Measurements from ENCODE around the gene MARVELD3. TPM values are rescaled to one million over a fixed set of nuclear protein-coding genes. Genes with fewer than 3 reads are reported as not detected.
A peak's percentile ranks its signal among the peaks of the same experiment; 100 is the strongest.
"Not testable (repeated sequence)": the region's sequence is repeated elsewhere in the genome, so short reads cannot be mapped to it uniquely, and the experiment has no call there.

MARVELD3 gene
- total RNA-seq, 2 donors from 2014 or later: 14.5 to 58.7 TPM

DNA sequence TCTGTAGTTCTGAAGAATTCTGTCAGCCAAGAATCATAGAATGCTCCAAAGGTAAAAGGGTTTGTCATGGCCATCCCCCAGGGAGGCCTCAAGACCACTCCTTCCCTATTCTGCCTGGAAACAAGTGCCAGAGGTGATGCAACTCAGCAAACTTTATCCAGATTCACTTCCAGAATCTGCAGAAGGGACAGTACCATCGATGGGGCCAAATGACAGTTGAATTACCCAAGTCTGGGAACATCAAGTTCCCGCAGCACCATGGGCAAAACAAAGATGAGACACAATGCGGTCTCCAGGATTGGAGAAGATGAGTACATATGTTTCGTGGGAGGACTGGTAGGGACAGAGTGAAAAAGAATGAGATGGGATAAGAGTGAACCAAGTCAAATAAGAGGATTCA is 35.4 kb upstream of the MARVELD3 start:
- no peak for DNase-seq
- intact Hi-C loops (cut with DNase I): no loop called here
- no peaks in the 10 kb centered on the region for H3K27me3 ChIP-seq
- ATAC-seq: no peak
- no peaks in the 10 kb centered on the region for H3K4me1 ChIP-seq
- no peaks in the 10 kb centered on the region for H3K9me3 ChIP-seq
- H3K36me3 ChIP-seq (replicated peaks in 1 of 2; ENCODE audit: insufficient read depth in 1 of 2, low read depth in 2 of 2): no peaks in the 10 kb centered on the region
- WGBS, 2 donors: 84 to 91% methylated on average over 4 of the region's 4 CpGs
- H3K4me3 ChIP-seq: no peak overlapping the region
- H3K27ac ChIP-seq: no peak overlapping the region
- TF ChIP-seq, protein P1, sequence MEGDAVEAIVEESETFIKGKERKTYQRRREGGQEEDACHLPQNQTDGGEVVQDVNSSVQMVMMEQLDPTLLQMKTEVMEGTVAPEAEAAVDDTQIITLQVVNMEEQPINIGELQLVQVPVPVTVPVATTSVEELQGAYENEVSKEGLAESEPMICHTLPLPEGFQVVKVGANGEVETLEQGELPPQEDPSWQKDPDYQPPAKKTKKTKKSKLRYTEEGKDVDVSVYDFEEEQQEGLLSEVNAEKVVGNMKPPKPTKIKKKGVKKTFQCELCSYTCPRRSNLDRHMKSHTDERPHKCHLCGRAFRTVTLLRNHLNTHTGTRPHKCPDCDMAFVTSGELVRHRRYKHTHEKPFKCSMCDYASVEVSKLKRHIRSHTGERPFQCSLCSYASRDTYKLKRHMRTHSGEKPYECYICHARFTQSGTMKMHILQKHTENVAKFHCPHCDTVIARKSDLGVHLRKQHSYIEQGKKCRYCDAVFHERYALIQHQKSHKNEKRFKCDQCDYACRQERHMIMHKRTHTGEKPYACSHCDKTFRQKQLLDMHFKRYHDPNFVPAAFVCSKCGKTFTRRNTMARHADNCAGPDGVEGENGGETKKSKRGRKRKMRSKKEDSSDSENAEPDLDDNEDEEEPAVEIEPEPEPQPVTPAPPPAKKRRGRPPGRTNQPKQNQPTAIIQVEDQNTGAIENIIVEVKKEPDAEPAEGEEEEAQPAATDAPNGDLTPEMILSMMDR (IDR thresholded peaks at IDR 0.05): no peak
- TF ChIP-seq POLR2A (IDR thresholded peaks at IDR 0.05): no peak

DNA sequence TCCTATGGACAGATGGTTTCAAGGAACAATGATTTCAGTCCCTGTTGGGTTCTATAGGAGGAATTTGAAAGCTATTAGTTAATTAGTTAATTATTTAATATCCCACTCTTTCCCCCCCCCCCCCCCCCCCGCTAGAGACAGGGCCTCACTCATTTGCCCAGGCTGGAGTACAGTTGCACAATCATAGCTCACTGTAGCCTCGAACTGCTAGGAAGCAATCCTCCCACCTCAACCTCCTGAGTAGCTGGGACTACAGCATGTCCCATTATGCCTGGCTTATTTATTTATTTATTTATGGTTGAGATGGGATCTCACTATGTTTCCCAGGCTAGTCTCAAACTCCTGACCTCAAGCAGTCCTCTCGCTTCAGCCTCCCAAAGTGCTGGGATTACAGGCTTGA is 34.1 kb upstream of the MARVELD3 start:
- Histone ChIP-seq H3K36me3 (replicated peaks in 1 of 2; ENCODE audit: insufficient read depth in 1 of 2, low read depth in 2 of 2) (no peaks in the 10 kb centered on the region), H3K4me1 (no peaks in the 10 kb centered on the region), H3K4me3 (no peak overlapping the region), H3K9me3 (no peaks in the 10 kb centered on the region), H3K27me3 (no peaks in the 10 kb centered on the region), H3K27ac (no peak overlapping the region)
- TF ChIP-seq, protein P1 (IDR thresholded peaks at IDR 0.05): no peak
- TF ChIP-seq POLR2A (IDR thresholded peaks at IDR 0.05): no peak
- 81 to 82% methylated on average over 3 of the region's 3 CpGs for WGBS, 2 donors
- intact Hi-C loops (cut with DNase I): no loop called here
- DNase-seq: no peak
- ATAC-seq: no peak

DNA sequence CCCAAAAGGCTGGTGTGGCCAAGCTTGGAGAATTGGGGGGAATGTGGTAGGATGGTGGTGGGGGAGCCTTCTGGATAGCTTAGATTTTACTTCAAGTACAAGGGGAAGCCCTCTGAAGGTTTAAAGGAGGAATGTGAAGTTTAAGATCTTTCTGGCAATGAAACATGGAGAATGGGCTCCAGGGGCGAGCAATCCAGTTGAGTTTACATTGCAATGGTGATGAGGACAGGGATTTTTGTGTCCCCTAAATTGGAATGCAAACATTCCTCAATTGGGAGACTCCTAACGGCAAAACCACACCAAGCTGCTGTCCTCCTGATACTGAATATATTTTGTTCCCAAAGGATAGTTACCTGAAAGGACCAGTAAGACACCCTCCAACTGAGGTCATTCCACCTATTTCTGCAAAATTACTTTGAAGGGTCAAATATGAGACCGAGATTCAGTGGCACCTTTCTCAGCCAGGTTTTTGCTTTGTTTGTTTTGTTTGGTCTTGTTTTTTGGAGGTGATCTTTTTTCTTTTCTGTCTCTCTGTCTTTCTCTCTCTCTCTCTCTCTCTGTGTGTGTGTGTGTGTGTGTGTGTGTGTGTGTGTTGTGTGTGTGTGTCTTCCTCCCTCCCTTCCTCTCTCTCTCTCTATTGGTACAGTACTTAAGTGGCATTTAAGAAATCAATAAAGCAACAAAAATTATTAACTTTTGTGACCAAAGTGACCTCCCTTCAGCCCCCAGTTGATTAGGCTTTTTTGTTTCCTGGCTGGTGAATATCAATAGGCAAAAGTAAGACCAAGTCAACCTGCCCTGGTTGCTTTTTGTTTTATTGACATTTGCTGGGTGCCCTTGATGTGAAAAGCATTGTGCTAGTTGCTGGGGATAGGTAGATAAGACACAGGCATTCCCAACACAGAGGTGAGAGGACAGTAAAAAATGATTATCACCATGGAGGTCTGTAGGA is 32.7 kb upstream of the MARVELD3 start:
- TF ChIP-seq, protein P1 (IDR thresholded peaks at IDR 0.05): no peak
- no peak for TF ChIP-seq POLR2A (IDR thresholded peaks at IDR 0.05)
- H3K9me3 ChIP-seq: no peaks in the 10 kb centered on the region
- H3K27me3 ChIP-seq: no peaks in the 10 kb centered on the region
- DNase-seq (no peak), ATAC-seq (peak; percentile 68)
- H3K36me3 ChIP-seq (replicated peaks in 1 of 2; ENCODE audit: insufficient read depth in 1 of 2, low read depth in 2 of 2): no peaks in the 10 kb centered on the region
- peak overlapping the region in 2 of 4 donors; percentile 8 to 40 for H3K27ac ChIP-seq
- no peak overlapping the region for H3K4me3 ChIP-seq
- no peaks in the 10 kb centered on the region for H3K4me1 ChIP-seq
- intact Hi-C loops (cut with DNase I): no loop called here
- WGBS, 2 donors: 61 to 71% methylated on average over 3 of the region's 3 CpGs

DNA sequence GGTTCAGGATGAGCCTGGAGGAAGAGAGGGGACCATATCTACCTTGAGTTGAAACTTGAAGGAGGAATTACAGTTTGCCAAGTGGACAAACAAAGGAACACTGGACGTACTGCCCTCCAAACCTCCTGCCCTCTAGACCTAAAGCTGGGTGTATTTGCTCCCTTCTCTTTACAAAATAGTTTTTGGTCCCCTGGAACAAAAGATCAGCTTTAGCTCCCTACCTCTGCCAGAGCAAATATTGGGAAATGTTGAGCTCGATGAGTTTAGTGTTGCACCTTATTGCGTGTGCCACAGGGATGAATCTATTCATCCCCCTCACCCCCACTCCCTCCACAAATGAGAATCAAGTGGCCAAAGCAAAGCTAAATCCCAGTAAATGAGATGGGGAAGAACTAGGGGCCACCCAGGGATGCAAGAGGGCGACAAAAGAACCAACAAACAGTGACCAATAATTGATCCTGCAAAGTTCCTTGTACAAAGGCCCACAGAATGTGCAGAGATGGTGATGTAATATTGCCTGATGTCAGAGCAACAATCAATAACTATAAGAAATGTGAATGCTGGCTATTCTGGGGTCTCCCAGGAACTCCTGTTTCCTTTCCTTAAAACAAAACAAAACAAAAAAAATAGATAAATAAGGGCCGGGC is 31.9 kb upstream of the MARVELD3 start:
- ATAC-seq: no peak
- Histone ChIP-seq H3K4me3 (no peak overlapping the region), H3K27me3 (no peaks in the 10 kb centered on the region), H3K36me3 (replicated peaks in 1 of 2; ENCODE audit: insufficient read depth in 1 of 2, low read depth in 2 of 2) (no peaks in the 10 kb centered on the region), H3K9me3 (no peaks in the 10 kb centered on the region), H3K4me1 (no peaks in the 10 kb centered on the region), H3K27ac (peak overlapping the region in 2 of 4 donors; percentile 8 to 40)
- 61 to 65% methylated on average over 5 of the region's 5 CpGs for WGBS, 2 donors
- DNase-seq: no peak
- intact Hi-C loops (cut with DNase I): no loop called here
- TF ChIP-seq, protein P1 (IDR thresholded peaks at IDR 0.05): no peak
- TF ChIP-seq POLR2A (IDR thresholded peaks at IDR 0.05): no peak

DNA sequence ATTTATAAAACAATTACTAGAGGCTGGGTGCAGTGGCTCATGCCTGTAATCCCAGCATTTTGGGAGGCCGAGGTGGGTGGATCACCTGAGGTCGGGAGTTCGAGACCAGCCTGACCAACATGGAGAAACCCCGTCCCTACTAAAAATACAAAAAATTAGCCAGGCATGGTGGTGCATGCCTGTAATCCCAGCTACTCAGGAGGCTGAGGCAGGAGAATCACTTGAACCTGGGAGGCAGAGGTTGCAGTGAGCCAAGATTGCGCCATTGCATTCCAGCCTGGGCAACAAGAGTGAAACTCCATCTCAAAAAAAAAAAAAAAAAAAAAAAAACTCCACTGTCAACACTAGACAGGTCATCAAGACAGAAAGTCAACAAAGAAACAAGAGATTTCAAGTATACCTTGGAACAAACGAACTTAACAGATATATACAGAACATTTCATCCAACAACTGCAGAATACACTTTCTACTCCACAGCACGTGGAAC is 30.6 kb upstream of the MARVELD3 start:
- not testable (repeated sequence) for ATAC-seq, H3K4me3 ChIP-seq

DNA sequence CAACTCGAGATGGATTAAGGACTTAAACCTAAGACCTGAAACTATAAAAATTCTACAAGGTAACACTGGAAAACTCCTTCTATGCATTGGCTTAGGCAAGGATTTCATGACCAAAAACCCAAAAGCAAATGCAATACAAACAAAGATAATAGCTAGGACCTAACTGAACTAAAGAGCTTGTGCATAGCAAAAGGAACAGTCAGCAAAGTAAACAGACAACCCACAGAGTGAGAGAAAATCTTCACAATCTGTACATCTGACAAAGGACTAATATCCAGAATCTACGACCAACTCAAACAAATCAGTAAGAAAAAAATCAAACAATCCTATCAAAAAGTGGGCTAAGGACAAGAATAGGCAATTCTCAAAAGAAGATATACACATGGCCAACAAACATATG is 27.6 kb upstream of the MARVELD3 start:
- H3K27me3 ChIP-seq; DNase-seq; H3K36me3 ChIP-seq (replicated peaks in 1 of 2; ENCODE audit: insufficient read depth in 1 of 2, low read depth in 2 of 2); intact Hi-C loops (cut with DNase I); H3K4me3 ChIP-seq; H3K27ac ChIP-seq; ATAC-seq; H3K9me3 ChIP-seq; H3K4me1 ChIP-seq: not testable (repeated sequence)
- WGBS, 2 donors: 45 to 52% methylated on average over 2 of the region's 2 CpGs

More for the DNA sequence above, 30.6 kb upstream of the MARVELD3 start:
- H3K27me3 ChIP-seq; H3K36me3 ChIP-seq (replicated peaks in 1 of 2; ENCODE audit: insufficient read depth in 1 of 2, low read depth in 2 of 2); intact Hi-C loops (cut with DNase I); H3K4me1 ChIP-seq; H3K27ac ChIP-seq; DNase-seq; H3K9me3 ChIP-seq: not testable (repeated sequence)
- WGBS, 2 donors: 79% methylated on average over 7 of the region's 7 CpGs

All from body of pancreas (tissue), 4 donors.